B cell (primary cell): Measurements from ENCODE around the gene ZSWIM3. TPM values are rescaled to one million over a fixed set of nuclear protein-coding genes. Genes with fewer than 3 reads are reported as not detected.

Experiments
- ATAC-seq: fragments of 200-7000 bp; cut with Tn5 transposase; one replicate; pipeline ENCODE4 v1.10.0; 2021; ENCODE audit warnings: low read depth, mild to moderate bottlenecking, moderate number of reproducible peaks, moderate library complexity
- CTCF ChIA-PET: fragments of 350-600 bp; sonication (Branson Sonifier 250); formaldehyde crosslinking; loops from one replicate; lab custom pipeline; 2021; ENCODE audit warnings: antibody characterized with exemption, inconsistent platforms; lab: Charles Lee
- POLR2A ChIA-PET: fragments of 350-600 bp; sonication (Branson Sonifier 250); formaldehyde crosslinking; loops from one replicate; lab custom pipeline; 2021; ENCODE audit warnings: antibody characterized with exemption; lab: Charles Lee
- DNase-seq: peaks from one replicate; pipeline ENCODE4 v3.0.0; 2013
- H2AFZ ChIP-seq: 2 replicates; pipeline ENCODE4 v1.6.1; 2012; ENCODE audit warnings: mild to moderate bottlenecking, low read depth, low read length; ENCODE audit not compliant: insufficient read depth, poor library complexity, severe bottlenecking
- H3K27ac ChIP-seq, 2 donors: 1 replicate in 1 of 2; 2 replicates in 1 of 2; pipeline ENCODE4 v1.5.1; 2012 to 2013; ENCODE audit warnings: low read length in 2 of 2, mild to moderate bottlenecking in 2 of 2, moderate library complexity in 1 of 2
- H3K27me3 ChIP-seq, 4 experiments: fragments of 200-600 bp in 1 of 4; sonication (generic) in 1 of 4; replicated peaks in 1 of 4; 1 replicate in 2 of 4; 2 replicates in 2 of 4; pipeline versions ENCODE4 v1.6.1 to v1.7.0; 2013 to 2016; ENCODE audit warnings: low read length in 3 of 4, mild to moderate bottlenecking in 2 of 4, mixed read lengths in 1 of 4, moderate library complexity in 1 of 4; ENCODE audit not compliant: insufficient read depth in 4 of 4, control insufficient read depth in 3 of 4; ENCODE audit errors: control extremely low read depth in 1 of 4
- H3K36me3 ChIP-seq, 2 experiments: replicated peaks in 1 of 2; 1 replicate in 1 of 2; 2 replicates in 1 of 2; pipeline versions ENCODE4 v1.6.1 to v1.7.1; 2013; ENCODE audit warnings: low read length in 1 of 2; ENCODE audit not compliant: insufficient read depth in 2 of 2, control insufficient read depth in 1 of 2; ENCODE audit errors: control extremely low read depth in 1 of 2, extremely low read depth in 1 of 2
- H3K4me1 ChIP-seq, 2 donors: fragments of 200-600 bp in 1 of 2; sonication (generic) in 1 of 2; 1 replicate in 1 of 2; 2 replicates in 1 of 2; pipeline versions ENCODE4 v1.5.1 to v1.6.1; 2013 to 2017; ENCODE audit warnings: low read length in 2 of 2; ENCODE audit not compliant: control insufficient read depth in 2 of 2, insufficient read depth in 2 of 2
- H3K4me2 ChIP-seq: replicated peaks from 2 replicates; pipeline ENCODE3; 2012; ENCODE audit warnings: mild to moderate bottlenecking, low read depth, low read length; ENCODE audit not compliant: poor library complexity, severe bottlenecking
- H3K4me3 ChIP-seq, 5 experiments: fragments of 200-600 bp in 1 of 5; sonication (generic) in 1 of 5; 1 replicate in 3 of 5; 2 replicates in 2 of 5; pipeline versions ENCODE4 v1.5.1 to v1.7.0; 2011 to 2016; ENCODE audit warnings: low read length in 4 of 5, mild to moderate bottlenecking in 4 of 5, low read depth in 2 of 5, control low read depth in 1 of 5, moderate library complexity in 1 of 5; ENCODE audit not compliant: insufficient read depth in 1 of 5; ENCODE audit errors: control extremely low read depth in 1 of 5, extremely low read depth in 1 of 5
- H3K79me2 ChIP-seq: fragments of 200-600 bp; sonication (generic); one replicate; pipeline ENCODE4 v1.6.0; 2016; ENCODE audit warnings: low read length; ENCODE audit not compliant: control insufficient read depth, insufficient read depth
- H3K9ac ChIP-seq: fragments of 200-600 bp; sonication (generic); 2 replicates; pipeline ENCODE4 v1.6.1; 2017; ENCODE audit warnings: mild to moderate bottlenecking, low read length, moderate library complexity
- H3K9me3 ChIP-seq, 3 donors: one replicate each; pipeline versions ENCODE4 v1.6.1 to v1.7.1; 2013; ENCODE audit warnings: low read length in 2 of 3; ENCODE audit not compliant: control insufficient read depth in 2 of 3, insufficient read depth in 1 of 3; ENCODE audit errors: control extremely low read depth in 1 of 3
- H4K20me1 ChIP-seq: 2 replicates; pipeline ENCODE4 v1.6.0; 2012; ENCODE audit warnings: mild to moderate bottlenecking, low read length; ENCODE audit not compliant: insufficient read depth, control insufficient read depth, poor library complexity, severe bottlenecking
- H3K27ac Mint-ChIP-seq: one replicate; pipeline ENCODE4 v1.8.0; 2021; ENCODE audit warnings: mixed read lengths
- H3K27me3 Mint-ChIP-seq: one replicate; pipeline ENCODE4 v1.8.0; 2021; ENCODE audit warnings: mixed read lengths
- H3K4me1 Mint-ChIP-seq: one replicate; pipeline ENCODE4 v1.8.0; 2021; ENCODE audit warnings: mixed read lengths
- H3K4me3 Mint-ChIP-seq: one replicate; pipeline ENCODE4 v1.8.0; 2021; ENCODE audit warnings: mixed read lengths
- H3K9me3 Mint-ChIP-seq: one replicate; pipeline ENCODE4 v1.8.0; 2022; ENCODE audit warnings: mixed read lengths; ENCODE audit not compliant: insufficient read depth
- CTCF ChIP-seq: fragments of 200-600 bp; IDR thresholded peaks from one replicate; pipeline ENCODE4 v1.8.0; 2022; ENCODE audit warnings: antibody characterized with exemption, mild to moderate bottlenecking
- EZH2 ChIP-seq: IDR thresholded peaks from 2 replicates; pipeline ENCODE4 v1.6.1; 2012; ENCODE audit warnings: borderline replicate concordance, low read depth, mild to moderate bottlenecking, moderate library complexity, low read length; ENCODE audit not compliant: insufficient read depth, poor library complexity, severe bottlenecking
- WGBS: methylation state at CpG from one replicate; pipeline ENCODE4 v1.1.5; 2013; ENCODE audit warnings: missing lambda C conversion rate; ENCODE audit not compliant: insufficient coverage; 5-methylcytosine and 5-hydroxymethylcytosine counted together
- intact Hi-C: fragments of 100-400 bp; cut with micrococcal nuclease; formaldehyde crosslinking; loops from one replicate; pipeline ENCODE4 v1.10.0; 2022
- polyA plus RNA-seq: library from polyadenylated mRNA; depleted of rRNA; stranded (reverse); fragments of >200 nt; gene quantifications from 2 replicates; pipeline ENCODE4 v1.2.3, GENCODE V29; 2012
- total RNA-seq, 2 donors: library from RNA; stranded (reverse); fragments of 120-200 nt in 1 of 2; gene quantifications; 1 replicate in 1 of 2; 2 replicates in 1 of 2; pipeline versions ENCODE4 v1.2.3 to v1.2.4, GENCODE V29; 2013 to 2022

The ZSWIM3 gene
- total and polyA plus RNA-seq, 2 donors (not counting 1 experiment from before 2014, with no cell fraction given), result 4.0 to 7.1 TPM

DNA sequence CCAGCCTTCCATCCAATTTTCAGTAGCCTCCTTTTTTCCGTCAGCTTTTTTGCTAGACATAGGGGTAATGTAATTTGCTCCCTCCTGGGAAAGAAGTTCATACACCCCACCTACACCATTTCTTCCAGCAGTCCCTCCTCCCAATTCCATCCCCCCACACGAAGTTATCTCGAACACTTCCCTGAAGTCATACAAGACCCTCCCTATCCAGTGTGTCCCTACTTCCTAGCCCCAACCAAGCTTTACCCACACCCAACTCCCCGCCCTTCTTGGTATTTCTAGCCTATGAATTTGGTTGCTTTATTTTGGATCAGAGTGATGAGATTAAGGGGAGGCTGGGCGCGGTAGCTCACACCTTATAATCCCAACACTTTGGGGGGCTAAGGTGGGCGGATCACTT is 43.9 kb upstream of the ZSWIM3 start:
- Mint-ChIP-seq H3K4me3 (peak overlapping the region; percentile 88), H3K27ac (no peak overlapping the region), H3K9me3 (no peaks in the 10 kb centered on the region), H3K4me1 (peaks cover 16% of the 10 kb centered on the region), H3K27me3 (no peaks in the 10 kb centered on the region)
- Histone ChIP-seq H3K9me3 (no peaks in the 10 kb centered on the region), H3K79me2 (peaks cover 9% of the 10 kb centered on the region), H3K36me3 (peaks cover 3 to 28% of the 10 kb centered on the region in 2 experiments), H3K9ac (no peak overlapping the region), H2AFZ (no peak overlapping the region), H3K4me1 (peaks cover 9 to 16% of the 10 kb centered on the region in 2 donors), H3K27ac (no peak overlapping the region), H3K27me3 (peaks cover 0 to 2% (median 0%) of the 10 kb centered on the region in 4 experiments), H3K4me3 (no peak overlapping the region), H4K20me1 (no peaks in the 10 kb centered on the region), H3K4me2 (peak overlapping the region; percentile 98)
- intact Hi-C loops, result loop anchor here (2.0 kb wide), 1 partner anchor 67 kb away; the partner anchor contains the start of gene ZSWIM1
- 18% methylated on average over 2 of the region's 7 CpGs for WGBS
- CTCF ChIA-PET, result interaction anchor here (1.1 to 1.2 kb wide), 2 partner anchors 22 to 157 kb away, joined by 3 to 4 read pairs; partner anchors contain the start of genes DNTTIP1 and WFDC3
- DNase-seq (no peak), ATAC-seq (no peak)
- no peak for TF ChIP-seq EZH2
- TF ChIP-seq CTCF, result no peak
- POLR2A ChIA-PET, result no interaction called here

- Histone ChIP-seq H3K4me2 (no peak overlapping the region), H3K9me3 (no peaks in the 10 kb centered on the region), H3K27ac (no peak overlapping the region), H3K36me3 (peaks cover under 1 to 20% of the 10 kb centered on the region in 2 experiments), H3K9ac (no peak overlapping the region), H2AFZ (no peak overlapping the region), H4K20me1 (no peaks in the 10 kb centered on the region), H3K79me2 (peaks cover 9% of the 10 kb centered on the region), H3K27me3 (peaks cover 0 to 2% (median 0%) of the 10 kb centered on the region in 4 experiments), H3K4me1 (peaks cover 9 to 16% of the 10 kb centered on the region in 2 donors), H3K4me3 (no peak overlapping the region)
- H3K27ac Mint-ChIP-seq, result no peak overlapping the region
- DNase-seq (no peak), ATAC-seq (no peak)
- no peak overlapping the region for H3K4me3 Mint-ChIP-seq
- ChIA-PET POLR2A (no interaction called here), CTCF (interaction anchor here (1.2 kb wide), 1 partner anchor 156 kb away, joined by 4 read pairs; no protein-coding TSS in a partner anchor)
- TF ChIP-seq CTCF, result no peak
- TF ChIP-seq EZH2, result no peak
- intact Hi-C loops, result no loop called here
- WGBS, result 100% methylated on average over 2 of the region's 3 CpGs
- peaks cover 16% of the 10 kb centered on the region for H3K4me1 Mint-ChIP-seq
- H3K9me3 Mint-ChIP-seq, result no peaks in the 10 kb centered on the region
- H3K27me3 Mint-ChIP-seq, result no peaks in the 10 kb centered on the region
These were observed 43.1 kb upstream of the ZSWIM3 start for GRCh38 chr20:45814314-45814713.
